K562 (cell line): ENCODE measurements around the gene SKAP1. TPM values are rescaled to one million over a fixed set of nuclear protein-coding genes. Genes with fewer than 3 reads are reported as not detected.

ENCODE experiments used
- ATAC-seq: fragments of 200-7000 bp; cut with Tn5 transposase; 3 replicates; pipeline ENCODE4 v1.9.1; 2020; ENCODE audit warnings: moderate library complexity
- BruUV-seq: library from RNA; stranded (reverse); fragments of 400-500 nt; replicated peaks from 2 replicates; lab custom pipeline; 2021; lab: Mats Ljungman, UMichigan
- CTCF ChIA-PET: fragments of 300-600 bp; formaldehyde crosslinking; extraction: SDS; loops from one replicate; lab custom pipeline; 2021; ENCODE audit warnings: low intra/inter-chr PET ratio; lab: Yijun Ruan, JAX
- POLR2A ChIA-PET: fragments of 300-600, 350-650 bp; sonication (Branson Sonifier 250); formaldehyde crosslinking; extraction: SDS; loops from one replicate; lab custom pipeline; 2021; ENCODE audit warnings: antibody characterized with exemption, inconsistent platforms; lab: Yijun Ruan, JAX
- DNase-seq, 4 experiments: peaks; one replicate each; pipeline versions ENCODE4 v3.0.0 to v3.0.0-alpha.2; 2011 to 2018; ENCODE audit warnings: low spot score in 3 of 4, mixed read lengths in 3 of 4; ENCODE audit errors: extremely low read depth in 1 of 4
- FAIRE-seq: peaks from 2 replicates; lab custom pipeline; 2011; peaks lifted over from hg19 to GRCh38; lab: Jason Lieb, UNC
- H2AFZ ChIP-seq: 2 replicates; pipeline ENCODE4 v1.6.0; 2011; ENCODE audit warnings: low read depth, low read length, control low read depth, inconsistent platforms
- H3K27ac ChIP-seq: fragments of 200-600 bp; 3 replicates; pipeline ENCODE4 v1.8.0; 2011; ENCODE audit warnings: low read depth, mild to moderate bottlenecking, control low read depth, inconsistent platforms, low read length, moderate library complexity, mixed read lengths; ENCODE audit errors: extremely low read depth
- H3K27me3 ChIP-seq, 2 experiments: fragments of 300-600 bp in 1 of 2; 2 replicates in 1 of 2; 3 replicates in 1 of 2; pipeline versions ENCODE4 v1.6.0 to v1.8.0; 2011; ENCODE audit warnings: inconsistent platforms in 2 of 2, low read length in 2 of 2, mild to moderate bottlenecking in 1 of 2, mixed read lengths in 1 of 2, moderate library complexity in 1 of 2; ENCODE audit not compliant: control insufficient read depth in 2 of 2, insufficient read depth in 2 of 2
- H3K36me3 ChIP-seq: fragments of 300-600 bp; 3 replicates; pipeline ENCODE4 v1.8.0; 2011; ENCODE audit warnings: mild to moderate bottlenecking, low read length, inconsistent platforms; ENCODE audit not compliant: control insufficient read depth, insufficient read depth
- H3K4me1 ChIP-seq, 2 experiments: fragments of 200-600 bp in 1 of 2; replicated peaks in 1 of 2; 2 replicates in 1 of 2; 3 replicates in 1 of 2; pipeline versions ENCODE4 v1.5.1 to v1.8.0; 2011; ENCODE audit warnings: inconsistent platforms in 2 of 2, low read length in 2 of 2, mild to moderate bottlenecking in 1 of 2, mixed read lengths in 1 of 2, moderate library complexity in 1 of 2; ENCODE audit not compliant: control insufficient read depth in 2 of 2, insufficient read depth in 2 of 2
- H3K4me2 ChIP-seq: 2 replicates; pipeline ENCODE4 v1.6.1; 2011; ENCODE audit warnings: low read length, control low read depth, inconsistent platforms, mixed read lengths; ENCODE audit not compliant: insufficient read depth
- H3K4me3 ChIP-seq: fragments of 200-600 bp; sonication (generic), shearing (Covaris generic); 2 replicates; pipeline ENCODE4 v1.5.1; 2016; ENCODE audit warnings: control low read depth, inconsistent platforms
- H3K79me2 ChIP-seq: fragments of 200-600 bp; 3 replicates; pipeline ENCODE4 v1.8.0; 2011; ENCODE audit warnings: low read length, inconsistent platforms; ENCODE audit not compliant: control insufficient read depth, insufficient read depth
- H3K9ac ChIP-seq, 2 experiments: 2 replicates each; pipeline versions ENCODE4 v1.6.0 to v1.6.1; 2011; ENCODE audit warnings: low read depth in 2 of 2, low read length in 2 of 2, control low read depth in 1 of 2, inconsistent platforms in 1 of 2, mild to moderate bottlenecking in 1 of 2, mixed read lengths in 1 of 2; ENCODE audit not compliant: insufficient read depth in 1 of 2
- H3K9me1 ChIP-seq: one replicate; pipeline ENCODE4 v1.6.0; 2011; ENCODE audit warnings: inconsistent platforms, mild to moderate bottlenecking, low read length, moderate library complexity; ENCODE audit not compliant: control insufficient read depth, insufficient read depth
- H3K9me3 ChIP-seq: replicated peaks from 2 replicates; pipeline ENCODE4 v1.5.1; 2011; ENCODE audit warnings: low read depth, low read length, inconsistent platforms; ENCODE audit not compliant: control insufficient read depth, insufficient read depth
- H4K20me1 ChIP-seq: replicated peaks from 2 replicates; pipeline ENCODE4 v1.6.1; 2011; ENCODE audit warnings: low read length, inconsistent platforms, mixed read lengths; ENCODE audit not compliant: control insufficient read depth, insufficient read depth
- ARHGAP35 ChIP-seq: fragments of 450-650 bp; IDR thresholded peaks from 2 replicates; pipeline ENCODE4 v1.6.1; 2018; ENCODE audit not compliant: partially characterized antibody
- CBX1 ChIP-seq: sonication (generic); IDR thresholded peaks from 2 replicates; pipeline ENCODE4 v1.6.1; 2016; ENCODE audit warnings: antibody characterized with exemption, low read depth, mild to moderate bottlenecking
- CHD2 ChIP-seq: IDR thresholded peaks from 2 replicates; pipeline ENCODE4 v1.6.1; 2011; ENCODE audit warnings: low read depth, low read length
- CREB1 ChIP-seq, 2 experiments: sonication (generic) in 1 of 2; formaldehyde crosslinking in 1 of 2; IDR thresholded peaks; 2 replicates each; pipeline versions ENCODE4 v1.6.1 to v1.8.0; 2012 to 2022; ENCODE audit warnings: inconsistent platforms in 1 of 2, mild to moderate bottlenecking in 1 of 2, missing genetic modification reagents in 1 of 2, moderate library complexity in 1 of 2
- CTCF ChIP-seq, 3 experiments: IDR thresholded peaks in 2 of 3; conservative IDR thresholded peaks in 1 of 3; 2 replicates each; pipeline ENCODE4 v1.5.1; 2011 to 2012; ENCODE audit warnings: low read length in 3 of 3, mild to moderate bottlenecking in 3 of 3, control low read depth in 2 of 3, improper control_type of control experiment in 1 of 3, inconsistent platforms in 1 of 3, low read depth in 1 of 3, mixed read lengths in 1 of 3, moderate library complexity in 1 of 3; ENCODE audit not compliant: insufficient read depth in 2 of 3
- FOSL1 ChIP-seq: fragments of 200-800 bp; sonication (Bioruptor generic); conservative IDR thresholded peaks from 2 replicates; pipeline ENCODE4 v1.6.1; 2016; ENCODE audit warnings: missing genetic modification characterization, missing compliant biosample characterization
- HEY1 ChIP-seq: fragments of 250-450 bp; sonication (Bioruptor Pico); IDR thresholded peaks from 2 replicates; pipeline ENCODE4 v1.5.0; 2020; ENCODE audit warnings: mild to moderate bottlenecking, moderate library complexity, borderline replicate concordance
- HNRNPUL1 ChIP-seq: fragments of 200-400 bp; formaldehyde crosslinking; IDR thresholded peaks from 2 replicates; pipeline ENCODE4 v1.6.1; 2017; ENCODE audit warnings: low read length
- JUND ChIP-seq, 2 experiments: IDR thresholded peaks; 2 replicates in 1 of 2; 3 replicates in 1 of 2; pipeline ENCODE4 v1.6.1; 2011; ENCODE audit warnings: borderline replicate concordance in 2 of 2, low read depth in 2 of 2, low read length in 2 of 2, improper control_type of control experiment in 1 of 2, missing biosample characterization in 1 of 2, missing genetic modification characterization in 1 of 2, missing genetic modification reagents in 1 of 2
- KLF13 ChIP-seq: fragments of 450-650 bp; IDR thresholded peaks from 2 replicates; pipeline ENCODE4 v1.6.1; 2016; ENCODE audit warnings: missing genetic modification characterization, low read depth, mild to moderate bottlenecking, missing compliant biosample characterization, moderate library complexity, borderline replicate concordance
- LCOR ChIP-seq: sonication (generic); formaldehyde crosslinking; IDR thresholded peaks from 2 replicates; pipeline ENCODE4 v1.8.0; 2022; ENCODE audit warnings: mild to moderate bottlenecking, missing genetic modification reagents
- MTF1 ChIP-seq: fragments of 250-450 bp; sonication (Bioruptor Pico); IDR thresholded peaks from 2 replicates; pipeline ENCODE4 v1.9.0; 2021; ENCODE audit warnings: moderate library complexity, mild to moderate bottlenecking, inconsistent platforms, borderline replicate concordance
- NFXL1 ChIP-seq: fragments of 450-650 bp; formaldehyde crosslinking; IDR thresholded peaks from 2 replicates; pipeline ENCODE4 v1.4.0; 2021; ENCODE audit warnings: mild to moderate bottlenecking
- POU5F1 ChIP-seq: fragments of 150-350 bp; IDR thresholded peaks from 2 replicates; pipeline ENCODE4 v1.6.1; 2014; ENCODE audit warnings: borderline replicate concordance, low read length, low read depth, mild to moderate bottlenecking; ENCODE audit not compliant: partially characterized antibody
- RAD51 ChIP-seq: fragments of 450-650 bp; IDR thresholded peaks from 2 replicates; pipeline ENCODE4 v1.7.1; 2016; ENCODE audit warnings: low read depth, mild to moderate bottlenecking, borderline replicate concordance
- RBM17 ChIP-seq: fragments of 200-400 bp; formaldehyde crosslinking; IDR thresholded peaks from 2 replicates; pipeline ENCODE4 v1.6.1; 2017; ENCODE audit warnings: low read depth, mild to moderate bottlenecking, low read length, borderline replicate concordance
- SIRT6 ChIP-seq: IDR thresholded peaks from one replicate; pipeline ENCODE4 v1.6.1; 2012; ENCODE audit warnings: low read depth, mild to moderate bottlenecking, control low read depth, inconsistent platforms, low read length, moderate library complexity
- TRIM24 ChIP-seq, 2 experiments: fragments of 450-650 bp; IDR thresholded peaks; 2 replicates each; pipeline ENCODE4 v1.6.1; 2016
- ZNF232 ChIP-seq: sonication (generic); formaldehyde crosslinking; IDR thresholded peaks from 2 replicates; pipeline ENCODE4 v1.8.0; 2022; ENCODE audit warnings: mild to moderate bottlenecking, missing genetic modification reagents
- ZNF589 ChIP-seq: fragments of 200-800 bp; sonication (Bioruptor generic); IDR thresholded peaks from 2 replicates; pipeline ENCODE4 v1.6.1; 2016; ENCODE audit warnings: low read depth, missing genetic modification characterization, missing compliant biosample characterization
- ZNF77 ChIP-seq: fragments of 250-450 bp; sonication (Bioruptor Pico); IDR thresholded peaks from 2 replicates; pipeline ENCODE4 v1.5.0; 2020
- ZZZ3 ChIP-seq: fragments of 450-650 bp; IDR thresholded peaks from 2 replicates; pipeline ENCODE4 v1.6.1; 2016; ENCODE audit warnings: antibody characterized with exemption, mild to moderate bottlenecking, moderate library complexity
- WGBS: fragments of 100-300 bp; shearing (Covaris generic); methylation state at CpG from one replicate; pipeline ENCODE4 v1.1.6; 2016; ENCODE audit warnings: low coverage, mixed read lengths; ENCODE audit not compliant: insufficient coverage; ENCODE audit errors: missing lambda C conversion rate; 5-methylcytosine and 5-hydroxymethylcytosine counted together
- in situ Hi-C: fragments of 300-500 bp; cut with MboI; formaldehyde crosslinking; loops from 4 replicates; pipeline ENCODE4 v1.15.0; 2018; ENCODE audit warnings: inconsistent platforms, mixed read lengths
- intact Hi-C: fragments of 100-400 bp; cut with micrococcal nuclease; formaldehyde crosslinking; loops from 2 replicates; pipeline ENCODE4 v1.14.2; 2022
- polyA plus RNA-seq, 8 experiments: library from polyadenylated mRNA; depleted of rRNA in 4 of 8; stranded (reverse) in 5 of 8; unstranded in 3 of 8; fragments of >200 nt; fragmentation: Nextera tagmentation in 2 of 8; fragmentation: Illumina TruSeq in 1 of 8; extraction: Ambion mirVana in 2 of 8; extraction: Trizol in 1 of 8; gene quantifications; 2 replicates each; pipeline versions ENCODE4 v1.2.1 to v1.2.3, GENCODE V29; 2011 to 2014; ENCODE audit warnings: inconsistent platforms in 1 of 8, missing spikeins in 1 of 8
- total RNA-seq, 7 experiments: library from RNA; depleted of rRNA in 6 of 7; stranded (reverse); fragments of >200 nt in 6 of 7; fragmentation: Illumina TruSeq in 2 of 7; extraction: Trizol in 2 of 7; gene quantifications; 2 replicates each; pipeline versions ENCODE4 v1.2.1 to v1.2.3, GENCODE V29; 2011 to 2021; ENCODE audit warnings: low replicate concordance in 1 of 7

The SKAP1 gene
- total and polyA plus RNA-seq, 9 of the 15 experiments (the other 6 are each of a cell fraction or from before 2014, with no cell fraction given), result 0.06 to 0.80 (median 0.10) TPM; not detected in 4

- H3K27me3 ChIP-seq, result no peaks in the 10 kb centered on the region
- no peak overlapping the region for H3K4me3 ChIP-seq
- intact Hi-C loops, result no loop called here
- peak overlapping the region; percentile 14; the same call in 1 of the 2 replicates for H2AFZ ChIP-seq
- H3K9me3 ChIP-seq, result no peaks in the 10 kb centered on the region
- ChIA-PET CTCF (no interaction called here), POLR2A (interaction anchor here (0.7 to 2.7 kb wide), 5 partner anchors 8 to 381 kb away, joined by 3 to 14 read pairs (median 3); no protein-coding TSS in a partner anchor)
- DNase-seq (no peak), ATAC-seq (no peak), FAIRE-seq (no peak)
- H3K36me3 ChIP-seq, result no peaks in the 10 kb centered on the region
- H3K4me1 ChIP-seq, result peaks cover 0 to 12% of the 10 kb centered on the region in 2 experiments; a peak in 3 of 5 replicates
- WGBS, result 43% methylated on average over 6 of the region's 6 CpGs
- no peak overlapping the region for H3K27ac ChIP-seq
- H4K20me1 ChIP-seq, result no peaks in the 10 kb centered on the region
- in situ Hi-C loops, result no loop called here
- H3K79me2 ChIP-seq, result no peaks in the 10 kb centered on the region
- no TSS peak for BruUV-seq
- H3K4me2 ChIP-seq, result no peak overlapping the region; the same call in 1 of the 2 replicates
- no peaks in the 10 kb centered on the region for H3K9me1 ChIP-seq
- H3K9ac ChIP-seq, result no peak overlapping the region
- TF ChIP-seq CBX1 (no peak), JUND (IDR thresholded peaks at IDR 0.05; ENCODE audit: borderline replicate concordance, low read depth, low read length) (peak; percentile 54; the same call in 1 of the 2 replicates), JUND (tag; IDR thresholded peaks at IDR 0.05; ENCODE audit: borderline replicate concordance, low read depth, low read length) (no peak), NFXL1 (CRISPR knock-in tag) (no peak), CHD2 (no peak), ARHGAP35 (no peak), RBM17 (no peak), ZNF589 (no peak), RAD51 (no peak), ZZZ3 (no peak), LCOR (no peak), SIRT6 (no peak), KLF13 (tag) (no peak), CREB1 (IDR thresholded peaks at IDR 0.05) (peak; percentile 36; the same call in 1 of the 2 replicates), CREB1 (CRISPR knock-in tag; IDR thresholded peaks at IDR 0.05) (no peak), POU5F1 (no peak), ZNF77 (no peak), HEY1 (no peak), ZNF232 (CRISPR knock-in tag) (no peak), TRIM24 (IDR thresholded peaks at IDR 0.05) (no peak), CTCF (IDR thresholded peaks at IDR 0.05 in 2 of 3, conservative IDR thresholded peaks at IDR 0.05 in 1 of 3; ENCODE audit: insufficient read depth in 2 of 3, low read depth in 1 of 3, low read length in 3 of 3) (no peak), FOSL1 (peak; percentile 46), MTF1 (CRISPR knock-in tag) (no peak), HNRNPUL1 (no peak)
Measured at GRCh38 chr17:48376682-48377325, 53.2 kb downstream of the SKAP1 start.
